PC-3 (cell line): ENCODE data around the gene CDK2AP2. TPM values are rescaled to one million over a fixed set of nuclear protein-coding genes. Genes with fewer than 3 reads are reported as not detected.

Source experiments
- ATAC-seq: fragments of 200-7000 bp; cut with Tn5 transposase; 2 replicates; pipeline ENCODE4 v1.9.1; 2020; ENCODE audit warnings: mild to moderate bottlenecking, moderate library complexity
- BruUV-seq: library from RNA; stranded (reverse); fragments of 400-500 nt; replicated peaks from 2 replicates; lab custom pipeline; 2021; lab: Mats Ljungman, UMichigan
- CTCF ChIA-PET: fragments of 300-600 bp; sonication (Branson Sonifier 250); formaldehyde crosslinking; loops from one replicate; lab custom pipeline; 2022; ENCODE audit warnings: antibody characterized with exemption; lab: Charles Lee
- POLR2A ChIA-PET: fragments of 300-600 bp; sonication (Branson Sonifier 250); formaldehyde crosslinking; loops from one replicate; lab custom pipeline; 2022; ENCODE audit warnings: antibody characterized with exemption; ENCODE audit not compliant: unreplicated experiment; lab: Charles Lee
- DNase-seq: peaks from one replicate; pipeline ENCODE4 v3.0.0-alpha.2; 2015
- H2AFZ ChIP-seq: fragments of 300-600 bp; sonication (generic); 2 replicates; pipeline ENCODE4 v1.6.0; 2016; ENCODE audit warnings: antibody characterized with exemption, low read length
- H3F3A ChIP-seq: fragments of 300-600 bp; sonication (generic); one replicate; pipeline ENCODE4 v1.6.0; 2017; ENCODE audit warnings: antibody characterized with exemption, low read length, control low read depth, mild to moderate bottlenecking; ENCODE audit not compliant: unreplicated experiment
- H3K27ac ChIP-seq: fragments of 300-600 bp; sonication (generic); 2 replicates; pipeline ENCODE4 v1.5.1; 2016; ENCODE audit warnings: mild to moderate bottlenecking, low read length
- H3K27me3 ChIP-seq: fragments of 300-600 bp; sonication (generic); 2 replicates; pipeline ENCODE4 v1.6.1; 2016; ENCODE audit warnings: low read length, mixed read lengths
- H3K36me3 ChIP-seq: fragments of 300-600 bp; sonication (generic); 2 replicates; pipeline ENCODE4 v1.6.1; 2016; ENCODE audit warnings: low read depth, mixed run types, low read length, mixed read lengths
- H3K4me1 ChIP-seq: fragments of 300-600 bp; sonication (generic); 2 replicates; pipeline ENCODE4 v1.5.1; 2016; ENCODE audit warnings: low read length; ENCODE audit not compliant: insufficient read depth
- H3K4me2 ChIP-seq: fragments of 300-600 bp; sonication (generic); 2 replicates; pipeline ENCODE4 v1.6.0; 2016; ENCODE audit warnings: low read length
- H3K4me3 ChIP-seq: fragments of 300-600 bp; sonication (generic); 2 replicates; pipeline ENCODE4 v1.5.1; 2016; ENCODE audit warnings: mild to moderate bottlenecking, low read length, mixed read lengths
- H3K79me2 ChIP-seq: fragments of 300-600 bp; sonication (generic); 2 replicates; pipeline ENCODE4 v1.6.1; 2017; ENCODE audit warnings: low read length, mixed read lengths
- H3K9ac ChIP-seq: fragments of 300-600 bp; sonication (generic); 2 replicates; pipeline ENCODE4 v1.6.0; 2016; ENCODE audit warnings: mild to moderate bottlenecking, low read length
- H3K9me2 ChIP-seq: fragments of 300-600 bp; sonication (generic); replicated peaks from 2 replicates; pipeline ENCODE4 v1.6.1; 2016; ENCODE audit warnings: mixed run types, low read length, mixed read lengths
- H3K9me3 ChIP-seq: fragments of 300-600 bp; sonication (generic); 2 replicates; pipeline ENCODE4 v1.6.1; 2016; ENCODE audit warnings: low read length, mixed read lengths
- H4K20me1 ChIP-seq: fragments of 300-600 bp; sonication (generic); 2 replicates; pipeline ENCODE4 v1.6.1; 2016; ENCODE audit warnings: low read length, mixed read lengths
- EZH2 ChIP-seq: fragments of 300-600 bp; sonication (generic); IDR thresholded peaks from one replicate; pipeline ENCODE4 v1.6.1; 2017; ENCODE audit warnings: antibody characterized with exemption, mild to moderate bottlenecking, low read length; ENCODE audit not compliant: unreplicated experiment
- EZH2phosphoT487 ChIP-seq: fragments of 300-600 bp; sonication (generic); IDR thresholded peaks from 2 replicates; pipeline ENCODE4 v1.6.1; 2018; ENCODE audit warnings: mild to moderate bottlenecking, antibody characterized with exemption, low read length, borderline replicate concordance
- intact Hi-C: fragments of 100-400 bp; cut with micrococcal nuclease; formaldehyde crosslinking; loops from 2 replicates; pipeline ENCODE4 v1.9.0; 2023
- total RNA-seq: library from RNA; depleted of rRNA; stranded (reverse); fragments of >200 nt; gene quantifications from 2 replicates; pipeline ENCODE4 v1.2.3, GENCODE V29; 2014
- TF ChIP-seq, protein P1 (sequence below): fragments of 300-600 bp; sonication (generic); conservative IDR thresholded peaks from 2 replicates; pipeline ENCODE4 v1.5.1; 2017; ENCODE audit warnings: antibody characterized with exemption, low read depth, mild to moderate bottlenecking, low read length

CDK2AP2 gene
- total RNA-seq, 1 experiment from 2014 or later = 87.4 TPM

DNA sequence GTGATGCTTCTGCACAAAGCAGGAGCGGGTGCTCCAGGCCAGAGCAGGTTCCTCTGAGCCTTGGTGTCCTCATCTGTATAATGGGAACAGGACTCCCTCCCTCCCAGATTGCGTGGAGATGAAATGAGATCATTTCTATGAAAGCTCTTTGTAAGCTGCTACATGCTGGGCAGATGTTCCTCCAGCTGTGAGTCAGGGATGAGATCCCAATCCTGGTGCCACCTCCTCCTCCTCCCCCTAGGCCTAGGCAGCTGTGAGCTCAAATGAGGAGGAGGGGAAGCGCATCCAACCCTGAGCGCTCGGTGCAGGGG lies 22.3 kb upstream of the CDK2AP2 start:
- no peaks in the 10 kb centered on the region for H4K20me1 ChIP-seq
- H2AFZ ChIP-seq = no peak overlapping the region
- H3K27me3 ChIP-seq = no peaks in the 10 kb centered on the region
- H3K4me2 ChIP-seq = no peak overlapping the region
- no peak for TF ChIP-seq EZH2
- TF ChIP-seq EZH2phosphoT487 = no peak
- TF ChIP-seq, protein P1, sequence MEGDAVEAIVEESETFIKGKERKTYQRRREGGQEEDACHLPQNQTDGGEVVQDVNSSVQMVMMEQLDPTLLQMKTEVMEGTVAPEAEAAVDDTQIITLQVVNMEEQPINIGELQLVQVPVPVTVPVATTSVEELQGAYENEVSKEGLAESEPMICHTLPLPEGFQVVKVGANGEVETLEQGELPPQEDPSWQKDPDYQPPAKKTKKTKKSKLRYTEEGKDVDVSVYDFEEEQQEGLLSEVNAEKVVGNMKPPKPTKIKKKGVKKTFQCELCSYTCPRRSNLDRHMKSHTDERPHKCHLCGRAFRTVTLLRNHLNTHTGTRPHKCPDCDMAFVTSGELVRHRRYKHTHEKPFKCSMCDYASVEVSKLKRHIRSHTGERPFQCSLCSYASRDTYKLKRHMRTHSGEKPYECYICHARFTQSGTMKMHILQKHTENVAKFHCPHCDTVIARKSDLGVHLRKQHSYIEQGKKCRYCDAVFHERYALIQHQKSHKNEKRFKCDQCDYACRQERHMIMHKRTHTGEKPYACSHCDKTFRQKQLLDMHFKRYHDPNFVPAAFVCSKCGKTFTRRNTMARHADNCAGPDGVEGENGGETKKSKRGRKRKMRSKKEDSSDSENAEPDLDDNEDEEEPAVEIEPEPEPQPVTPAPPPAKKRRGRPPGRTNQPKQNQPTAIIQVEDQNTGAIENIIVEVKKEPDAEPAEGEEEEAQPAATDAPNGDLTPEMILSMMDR = no peak
- H3F3A ChIP-seq = no peaks in the 10 kb centered on the region
- no peaks in the 10 kb centered on the region; the same call in 1 of the 2 replicates for H3K36me3 ChIP-seq
- BruUV-seq = no TSS peak
- no peak overlapping the region for H3K9ac ChIP-seq
- H3K79me2 ChIP-seq = no peaks in the 10 kb centered on the region
- H3K4me1 ChIP-seq = no peaks in the 10 kb centered on the region
- no peak for DNase-seq
- ATAC-seq = no peak
- ChIA-PET CTCF (no interaction called here), POLR2A (no interaction called here)
- H3K27ac ChIP-seq = no peak overlapping the region
- no peaks in the 10 kb centered on the region for H3K9me2 ChIP-seq
- H3K4me3 ChIP-seq = no peak overlapping the region
- peaks cover 23% of the 10 kb centered on the region for H3K9me3 ChIP-seq
- intact Hi-C loops = no loop called here

DNA sequence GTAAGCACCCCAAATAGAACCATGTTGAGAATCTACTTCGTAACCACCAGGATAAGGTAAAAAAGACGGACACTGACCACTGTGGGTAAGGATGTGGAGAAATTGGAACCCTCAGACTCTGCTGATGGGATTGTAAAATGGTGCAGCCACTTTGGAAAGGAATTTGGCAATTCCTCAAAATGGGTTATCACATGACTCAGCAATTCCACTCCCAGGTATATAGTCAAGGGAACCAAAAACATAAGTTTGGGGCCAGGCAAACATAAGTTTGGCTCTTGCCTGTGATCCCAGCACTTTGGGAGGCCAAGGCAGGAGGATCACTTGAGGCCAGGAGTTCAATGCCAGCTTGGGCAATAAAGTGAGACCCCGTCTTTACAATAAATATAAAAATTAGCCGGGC lies 20.4 kb upstream of the CDK2AP2 start:
- Histone ChIP-seq H3K9ac (no peak overlapping the region), H3K79me2 (no peaks in the 10 kb centered on the region), H4K20me1 (no peaks in the 10 kb centered on the region), H2AFZ (no peak overlapping the region), H3K4me3 (no peak overlapping the region), H3F3A (no peaks in the 10 kb centered on the region), H3K27ac (no peak overlapping the region), H3K27me3 (no peaks in the 10 kb centered on the region), H3K4me1 (no peaks in the 10 kb centered on the region), H3K4me2 (no peak overlapping the region), H3K36me3 (no peaks in the 10 kb centered on the region), H3K9me2 (no peaks in the 10 kb centered on the region), H3K9me3 (peaks cover 6% of the 10 kb centered on the region)
- POLR2A ChIA-PET = no interaction called here
- ATAC-seq (no peak), DNase-seq (no peak)
- intact Hi-C loops = no loop called here
- TF ChIP-seq EZH2phosphoT487 = no peak
- no peak for TF ChIP-seq EZH2
- TF ChIP-seq, protein P1 = no peak
- BruUV-seq = no TSS peak
- CTCF ChIA-PET = no interaction called here

DNA sequence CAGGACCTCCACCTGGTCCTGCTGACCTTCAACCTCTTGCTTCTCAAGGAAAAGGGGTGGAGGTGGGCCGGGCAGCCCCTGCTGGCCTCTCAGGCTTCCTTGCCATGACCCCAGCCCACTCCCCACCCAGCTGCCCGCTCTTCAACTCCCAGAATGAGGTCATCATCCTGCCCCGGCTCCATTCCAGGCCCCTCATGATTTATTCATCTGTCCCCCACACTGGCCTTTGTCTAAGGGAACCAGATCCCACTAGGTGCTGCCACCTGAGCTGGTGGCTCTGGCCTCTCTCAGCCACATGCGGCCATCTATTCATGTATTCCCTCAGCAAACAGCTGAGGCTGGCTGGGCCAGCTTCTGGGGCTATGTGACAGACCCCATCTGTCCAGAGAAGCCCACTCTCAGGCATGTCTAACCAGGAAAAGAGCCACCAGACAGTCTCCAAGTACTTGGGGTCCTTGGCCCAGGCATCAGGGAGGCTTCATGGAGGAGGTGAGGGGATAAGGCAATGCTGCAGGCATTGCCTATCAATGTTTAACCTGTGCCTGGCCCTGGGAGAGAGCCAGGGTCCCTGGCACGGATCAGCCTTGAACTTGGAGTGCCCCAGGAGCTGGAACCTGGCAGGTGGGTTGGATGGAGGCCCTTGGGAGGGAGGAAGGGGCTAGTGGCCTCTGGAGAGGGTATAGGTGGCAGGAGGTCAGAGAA lies 17.5 kb upstream of the CDK2AP2 start:
- Histone ChIP-seq H3K4me1 (no peaks in the 10 kb centered on the region), H2AFZ (no peak overlapping the region), H3K27me3 (no peaks in the 10 kb centered on the region), H4K20me1 (no peaks in the 10 kb centered on the region), H3K9ac (no peak overlapping the region), H3F3A (no peaks in the 10 kb centered on the region), H3K27ac (no peak overlapping the region), H3K4me3 (no peak overlapping the region), H3K9me2 (no peaks in the 10 kb centered on the region), H3K36me3 (no peaks in the 10 kb centered on the region), H3K79me2 (no peaks in the 10 kb centered on the region), H3K9me3 (no peaks in the 10 kb centered on the region), H3K4me2 (no peak overlapping the region)
- intact Hi-C loops = no loop called here
- no TSS peak for BruUV-seq
- ATAC-seq (no peak), DNase-seq (no peak)
- TF ChIP-seq EZH2phosphoT487 (no peak), EZH2 (no peak)
- TF ChIP-seq, protein P1 = no peak
- POLR2A ChIA-PET = no interaction called here
- CTCF ChIA-PET = no interaction called here
